NCI-H345 (cell line): ENCODE measurements around the gene PPP1R9A.

Experiments used
- DNase-seq: peaks from one replicate; lab custom pipeline; 2025; lab: John Stamatoyannopoulos, UW

PPP1R9A gene

DNA sequence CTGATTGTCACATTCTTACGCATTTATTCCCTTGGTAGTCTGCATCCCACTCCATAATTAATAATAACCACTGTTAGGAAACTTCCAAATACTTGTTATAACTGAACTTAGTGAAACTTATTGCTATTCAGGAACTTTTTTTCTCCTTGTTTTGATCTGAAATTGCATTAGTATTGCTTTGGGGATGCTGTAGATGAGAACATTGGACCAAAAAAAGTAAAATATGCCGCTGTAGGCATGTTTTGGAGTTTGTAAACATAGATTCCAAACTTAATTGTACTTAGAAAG, 1.7 kb downstream of the PPP1R9A start:
- DNase-seq: no peak

DNA sequence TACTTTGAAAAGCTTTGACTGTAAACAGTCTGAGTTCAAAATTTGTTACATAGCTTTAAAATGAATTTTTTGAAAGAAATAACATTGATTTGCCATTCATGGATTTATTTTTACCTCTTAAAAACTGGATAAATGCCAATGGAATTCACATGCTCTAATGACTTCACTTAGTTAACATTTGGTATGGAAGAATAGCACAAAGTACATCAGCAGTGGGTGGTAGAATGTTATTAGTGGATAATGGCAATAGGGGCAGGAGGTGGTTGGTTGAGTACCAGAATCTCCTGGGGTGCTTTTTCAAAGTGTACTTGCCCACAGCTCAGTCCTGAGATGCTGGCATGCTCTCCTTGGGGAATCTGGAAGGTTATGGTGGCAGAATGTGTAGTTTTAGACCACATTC, 4.7 kb downstream of the PPP1R9A start:
- no peak for DNase-seq

- DNase-seq: no peak
These were observed 6.0 kb downstream of the PPP1R9A start for GRCh38 chr7:94913391-94913790.

DNA sequence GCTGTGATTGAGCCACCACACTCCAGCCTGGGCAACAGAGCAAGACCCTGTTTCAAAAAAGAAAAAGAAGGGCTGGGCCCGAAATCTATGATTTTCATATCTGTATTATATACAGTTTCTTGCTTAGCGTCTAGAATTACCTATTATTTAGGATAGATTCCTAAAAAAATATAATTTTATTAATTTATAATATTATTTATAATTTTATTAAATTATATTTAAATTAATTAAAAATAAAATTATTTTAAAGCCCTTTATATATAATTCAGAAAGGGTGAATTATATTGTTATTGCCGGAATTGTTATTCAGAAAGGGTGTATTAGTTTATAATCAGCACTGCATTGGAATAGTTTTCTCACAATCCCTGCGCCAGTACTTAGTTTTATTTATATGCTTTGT, 14.5 kb downstream of the PPP1R9A start:
- DNase-seq: no peak

GRCh38 chr7:94922457-94922856, 15.1 kb downstream of the PPP1R9A start:
- no peak for DNase-seq

- no peak for DNase-seq
These were observed 16.0 kb downstream of the PPP1R9A start for GRCh38 chr7:94923412-94923811.

DNA sequence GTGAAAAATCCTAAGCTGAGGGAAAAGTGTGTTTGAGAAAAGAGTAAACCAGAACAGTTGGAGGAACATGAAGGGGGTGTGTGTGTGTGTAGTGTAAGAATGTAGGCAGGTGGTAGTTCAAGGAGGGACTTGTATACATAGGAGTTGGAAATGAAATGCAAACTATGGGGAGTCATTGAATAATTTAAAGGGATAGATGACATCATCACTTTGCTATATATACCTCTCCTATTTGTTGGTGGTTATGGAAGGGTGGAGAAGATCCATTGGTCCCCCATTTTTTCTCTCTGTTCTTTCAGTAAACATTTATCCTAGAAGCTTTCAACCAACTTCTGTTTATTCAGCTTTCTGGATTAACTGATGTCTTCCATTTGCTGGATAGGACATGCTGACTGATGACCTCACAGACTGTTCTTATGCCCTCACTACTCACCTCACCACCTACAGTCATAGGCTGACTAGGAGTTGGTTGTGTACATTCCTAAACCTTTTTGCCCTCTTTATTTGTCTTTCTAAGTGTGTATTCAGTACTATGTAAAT, 20.8 kb downstream of the PPP1R9A start:
- no peak for DNase-seq

GRCh38 chr7:94933256-94933990, 26.0 kb downstream of the PPP1R9A start:
- DNase-seq: no peak

- DNase-seq: no peak
These were observed 32.0 kb downstream of the PPP1R9A start for GRCh38 chr7:94939395-94939794.

DNA sequence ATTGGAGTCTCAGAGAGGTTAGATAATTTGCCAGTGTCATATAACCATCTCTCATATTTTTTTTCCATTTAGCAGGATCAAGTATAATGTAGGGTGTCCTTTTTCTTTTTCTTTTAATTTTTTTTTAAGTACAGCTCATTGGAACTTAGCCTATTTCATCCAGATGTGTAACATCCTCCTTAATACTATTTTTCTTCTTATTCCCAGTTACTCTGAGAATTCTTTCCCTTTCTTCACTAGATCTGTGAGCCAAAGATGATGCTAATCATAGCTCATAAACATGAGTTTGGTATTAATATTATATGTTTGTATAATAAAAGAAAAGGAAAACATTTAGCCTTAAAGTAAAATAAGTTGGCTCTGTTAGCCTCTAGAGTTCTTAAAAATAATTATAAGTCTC, 32.8 kb downstream of the PPP1R9A start:
- no peak for DNase-seq

DNA sequence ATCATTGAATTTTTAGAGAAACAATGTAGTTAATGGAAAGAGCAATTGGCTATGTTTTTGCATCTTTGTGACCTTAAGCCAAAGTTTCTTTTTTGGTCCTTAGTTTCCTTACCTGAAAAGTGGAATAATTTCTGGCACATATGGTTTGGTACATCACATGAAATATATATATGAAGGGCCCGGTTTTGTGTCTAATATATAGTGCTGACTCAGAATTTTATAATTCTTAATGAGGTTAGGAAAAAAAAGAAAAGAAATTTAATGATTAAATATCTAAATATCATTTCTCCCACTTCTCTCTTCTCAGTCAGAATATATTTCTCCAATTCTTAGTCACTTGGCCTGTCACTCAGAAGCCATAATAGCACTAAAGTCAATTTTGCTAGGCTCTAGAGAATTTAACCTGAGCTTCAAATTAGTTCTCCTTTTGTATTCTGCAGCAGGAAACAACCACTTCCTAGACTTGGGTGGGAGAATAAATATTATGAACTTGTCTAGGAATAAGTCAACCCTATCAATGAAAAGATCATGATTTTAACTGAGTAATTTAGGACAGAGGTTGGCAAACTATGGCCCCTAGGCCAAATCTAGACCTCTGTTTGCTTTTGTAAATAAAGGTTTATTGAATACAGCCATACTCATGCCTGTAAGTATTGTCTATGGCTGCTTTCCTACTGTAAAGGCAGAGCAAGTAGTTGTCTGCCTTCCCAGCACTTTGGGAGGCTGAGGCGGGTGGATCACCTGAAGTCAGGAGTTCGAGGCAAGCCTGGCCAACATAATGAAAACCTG, 34.6 kb downstream of the PPP1R9A start:
- peak; percentile 12 for DNase-seq

- DNase-seq: no peak
These were observed 35.7 kb downstream of the PPP1R9A start for GRCh38 chr7:94943134-94943533.

DNA sequence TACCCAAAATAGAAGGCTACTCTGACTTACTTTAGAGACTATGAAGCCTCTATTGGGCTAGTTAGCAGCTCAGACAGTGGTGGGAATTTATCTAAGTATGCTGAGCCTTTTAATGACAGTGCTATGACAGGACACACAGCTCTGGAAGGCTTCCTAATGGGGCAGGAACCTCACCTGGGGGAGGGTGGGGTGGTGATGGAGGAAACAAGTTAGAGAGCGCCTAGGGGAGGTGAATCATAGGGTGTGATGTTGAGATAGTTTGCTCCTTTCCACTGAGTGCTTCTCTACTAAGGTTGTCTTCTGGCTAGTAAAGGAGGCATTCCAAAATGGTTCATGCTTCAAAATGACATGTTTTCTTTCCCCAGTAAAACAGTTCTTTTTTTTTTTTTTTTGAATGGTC, 42.1 kb downstream of the PPP1R9A start:
- no peak for DNase-seq

DNA sequence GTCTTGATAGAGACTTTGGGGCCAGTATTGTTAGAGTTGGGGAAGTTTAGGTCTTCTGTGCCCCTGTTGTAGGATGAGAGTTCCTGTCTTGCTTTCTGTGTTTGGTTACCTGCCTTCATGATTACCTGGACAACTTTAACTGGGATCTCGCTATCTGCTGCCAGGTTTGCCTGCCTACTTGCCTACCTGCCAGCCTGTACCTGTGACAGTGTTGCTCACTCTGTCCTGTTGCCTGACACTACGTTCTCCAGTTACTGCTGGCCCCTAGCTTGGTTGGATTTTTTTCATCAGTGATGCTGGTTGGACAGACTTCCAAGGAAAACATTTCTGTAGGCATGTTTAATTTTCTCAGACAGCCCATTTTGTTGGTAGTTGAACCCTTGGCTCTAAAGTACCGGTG, 48.4 kb downstream of the PPP1R9A start:
- no peak for DNase-seq

GRCh38 chr7:94957061-94957460, 49.7 kb downstream of the PPP1R9A start:
- no peak for DNase-seq

GRCh38 chr7:94962661-94963060, 55.3 kb downstream of the PPP1R9A start:
- no peak for DNase-seq

GRCh38 chr7:94969434-94970084, 62.2 kb downstream of the PPP1R9A start:
- DNase-seq: no peak

- no peak for DNase-seq
These were observed 62.7 kb downstream of the PPP1R9A start for GRCh38 chr7:94970085-94970576.

- DNase-seq: no peak
These were observed 63.9 kb downstream of the PPP1R9A start for GRCh38 chr7:94971051-94971867.

DNA sequence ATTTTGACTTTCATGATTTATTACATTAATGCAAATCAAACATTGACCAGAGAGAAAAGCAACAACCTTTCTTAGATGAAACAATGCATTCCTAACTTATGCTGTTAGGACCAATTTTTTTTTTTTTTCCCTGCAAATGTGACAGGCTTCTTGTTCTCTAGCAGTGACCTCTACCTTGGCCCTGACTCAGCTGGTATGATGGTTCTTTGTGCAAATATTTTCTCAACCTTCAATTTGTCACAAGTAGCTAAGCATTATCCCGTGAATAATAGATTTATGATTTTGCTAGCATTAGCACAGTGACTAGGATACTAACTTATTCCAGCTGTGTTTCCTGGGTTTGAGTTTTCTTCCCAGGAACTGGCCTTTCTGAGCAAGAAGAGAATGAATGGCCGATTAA, 64.9 kb downstream of the PPP1R9A start:
- DNase-seq: no peak

GRCh38 chr7:94973844-94974243, 66.5 kb downstream of the PPP1R9A start:
- DNase-seq: no peak

DNA sequence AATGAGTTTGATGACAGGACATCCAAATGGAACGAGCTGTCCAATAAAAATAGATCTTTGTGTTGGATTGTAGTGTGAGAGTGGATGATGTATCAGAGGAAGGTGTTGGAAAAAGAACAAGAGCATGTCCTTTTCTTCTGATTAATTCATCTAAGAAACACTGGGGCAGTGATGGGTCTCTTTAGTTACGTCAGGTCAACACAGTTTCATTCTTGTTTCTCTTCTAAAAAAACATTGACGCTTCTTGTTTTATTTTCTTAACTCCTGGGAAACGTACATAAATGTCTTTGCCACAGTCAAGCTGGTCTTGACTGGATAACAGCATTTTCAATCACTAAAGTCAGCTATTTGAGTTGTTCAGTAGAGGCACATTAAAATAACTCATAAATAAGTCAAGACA, 67.0 kb downstream of the PPP1R9A start:
- no peak for DNase-seq
